ENCODE measurements around the gene MYDGF. TPM values are rescaled to one million over a fixed set of nuclear protein-coding genes. Genes with fewer than 3 reads are reported as not detected.

MYDGF gene
- total RNA-seq, 1 experiment from 2014 or later, result 188 TPM

GRCh38 chr19:4690361-4690760 is 20.2 kb upstream of the MYDGF start:
- no peaks in the 10 kb centered on the region for H3K27me3 Mint-ChIP-seq (ENCODE audit: insufficient read depth, unreplicated experiment)
- intact Hi-C loops (cut with micrococcal nuclease), result no loop called here
- H3K4me1 Mint-ChIP-seq (ENCODE audit: insufficient read depth, unreplicated experiment), result peaks cover 18% of the 10 kb centered on the region
- no peak for DNase-seq (ENCODE audit: unreplicated experiment)
- no peaks in the 10 kb centered on the region for H3K9me3 Mint-ChIP-seq (ENCODE audit: unreplicated experiment)
- no TSS peak for BruUV-seq (replicated peaks)
- peak overlapping the region; percentile 38 for H3K4me3 Mint-ChIP-seq (ENCODE audit: unreplicated experiment)
- ChIA-PET CTCF (interaction anchor here (0.5 to 0.7 kb wide), 2 partner anchors 176 to 272 kb away, joined by 3 to 4 read pairs; no protein-coding TSS in a partner anchor), POLR2A (no interaction called here)
- H3K36me3 Mint-ChIP-seq (ENCODE audit: insufficient read depth, unreplicated experiment), result peaks cover 78% of the 10 kb centered on the region
- no peak overlapping the region for H3K27ac Mint-ChIP-seq (ENCODE audit: low read depth, unreplicated experiment)
- no peak for TF ChIP-seq CTCF (IDR thresholded peaks at IDR 0.05; ENCODE audit: unreplicated experiment)

- peaks cover 14% of the 10 kb centered on the region for H3K4me1 Mint-ChIP-seq (ENCODE audit: insufficient read depth, unreplicated experiment)
- ChIA-PET CTCF (interaction anchor here (0.6 to 1.0 kb wide), 3 partner anchors 12 to 123 kb away, joined by 4 read pairs; no protein-coding TSS in a partner anchor), POLR2A (no interaction called here)
- no peaks in the 10 kb centered on the region for H3K27me3 Mint-ChIP-seq (ENCODE audit: insufficient read depth, unreplicated experiment)
- H3K4me3 Mint-ChIP-seq (ENCODE audit: unreplicated experiment), result no peak overlapping the region
- intact Hi-C loops (cut with micrococcal nuclease), result no loop called here
- peaks cover 78% of the 10 kb centered on the region for H3K36me3 Mint-ChIP-seq (ENCODE audit: insufficient read depth, unreplicated experiment)
- peak overlapping the region; percentile 51 for H3K27ac Mint-ChIP-seq (ENCODE audit: low read depth, unreplicated experiment)
- no peak for TF ChIP-seq CTCF (IDR thresholded peaks at IDR 0.05; ENCODE audit: unreplicated experiment)
- no peak for DNase-seq (ENCODE audit: unreplicated experiment)
- BruUV-seq (replicated peaks), result no TSS peak
- no peaks in the 10 kb centered on the region for H3K9me3 Mint-ChIP-seq (ENCODE audit: unreplicated experiment)
Observed at GRCh38 chr19:4689403-4689802, 19.3 kb upstream of the MYDGF start.

GRCh38 chr19:4688587-4688986 is 18.4 kb upstream of the MYDGF start:
- no peak for TF ChIP-seq CTCF (IDR thresholded peaks at IDR 0.05; ENCODE audit: unreplicated experiment)
- no peak for DNase-seq (ENCODE audit: unreplicated experiment)
- peaks cover 72% of the 10 kb centered on the region for H3K36me3 Mint-ChIP-seq (ENCODE audit: insufficient read depth, unreplicated experiment)
- no peaks in the 10 kb centered on the region for H3K9me3 Mint-ChIP-seq (ENCODE audit: unreplicated experiment)
- ChIA-PET POLR2A (interaction anchor here (0.6 to 0.7 kb wide), 2 partner anchors 14 to 109 kb away, joined by 3 read pairs; no protein-coding TSS in a partner anchor), CTCF (interaction anchor here (1.0 kb wide), 1 partner anchor 11 kb away, joined by 4 read pairs; no protein-coding TSS in a partner anchor)
- no peaks in the 10 kb centered on the region for H3K27me3 Mint-ChIP-seq (ENCODE audit: insufficient read depth, unreplicated experiment)
- H3K27ac Mint-ChIP-seq (ENCODE audit: low read depth, unreplicated experiment), result no peak overlapping the region
- peaks cover 5% of the 10 kb centered on the region for H3K4me1 Mint-ChIP-seq (ENCODE audit: insufficient read depth, unreplicated experiment)
- H3K4me3 Mint-ChIP-seq (ENCODE audit: unreplicated experiment), result no peak overlapping the region
- intact Hi-C loops (cut with micrococcal nuclease), result no loop called here
- no TSS peak for BruUV-seq (replicated peaks)

- ChIA-PET POLR2A (no interaction called here), CTCF (no interaction called here)
- Mint-ChIP-seq H3K36me3 (ENCODE audit: insufficient read depth, unreplicated experiment) (peaks cover 64% of the 10 kb centered on the region), H3K4me3 (ENCODE audit: unreplicated experiment) (no peak overlapping the region), H3K9me3 (ENCODE audit: unreplicated experiment) (no peaks in the 10 kb centered on the region), H3K27ac (ENCODE audit: low read depth, unreplicated experiment) (no peak overlapping the region), H3K27me3 (ENCODE audit: insufficient read depth, unreplicated experiment) (no peaks in the 10 kb centered on the region), H3K4me1 (ENCODE audit: insufficient read depth, unreplicated experiment) (no peaks in the 10 kb centered on the region)
- no TSS peak for BruUV-seq (replicated peaks)
- intact Hi-C loops (cut with micrococcal nuclease), result no loop called here
- DNase-seq (ENCODE audit: unreplicated experiment), result no peak
- no peak for TF ChIP-seq CTCF (IDR thresholded peaks at IDR 0.05; ENCODE audit: unreplicated experiment)
Observed at GRCh38 chr19:4687396-4687795, 17.3 kb upstream of the MYDGF start.
